SU-DHL-6 (cell line): ENCODE results near the gene DROSHA.

Source experiments
- H2AFZ ChIP-seq: fragments of 200-600 bp; sonication (generic); 2 replicates; pipeline ENCODE4 v1.6.1; 2014; ENCODE audit warnings: low read depth, mild to moderate bottlenecking, moderate library complexity, mixed read lengths, antibody characterized with exemption, low read length; ENCODE audit not compliant: severe bottlenecking
- H3F3A ChIP-seq: fragments of 200-600 bp; shearing (Covaris generic); 2 replicates; pipeline ENCODE4 v1.6.0; 2016; ENCODE audit warnings: antibody characterized with exemption, mild to moderate bottlenecking; ENCODE audit not compliant: insufficient read depth
- H3K27ac ChIP-seq: fragments of 200-600 bp; sonication (generic); 2 replicates; pipeline ENCODE4 v1.5.1; 2016; ENCODE audit warnings: low read depth, mild to moderate bottlenecking, low read length, moderate library complexity, mixed read lengths
- H3K27me3 ChIP-seq: fragments of 200-600 bp; sonication (generic), shearing (Covaris generic); 2 replicates; pipeline ENCODE4 v1.6.0; 2014; ENCODE audit warnings: mild to moderate bottlenecking, low read length
- H3K36me3 ChIP-seq: fragments of 200-600 bp; sonication (generic); 2 replicates; pipeline ENCODE4 v1.6.1; 2014; ENCODE audit warnings: mild to moderate bottlenecking, low read length, mixed read lengths
- H3K4me2 ChIP-seq: fragments of 300-600, 200-600 bp; shearing (Covaris generic), sonication (generic); 2 replicates; pipeline ENCODE4 v1.6.0; 2014; ENCODE audit warnings: low read length, low read depth, mild to moderate bottlenecking; ENCODE audit not compliant: poor library complexity, severe bottlenecking
- H3K4me3 ChIP-seq: fragments of 200-600 bp; sonication (generic); 2 replicates; pipeline ENCODE4 v1.5.1; 2014; ENCODE audit warnings: antibody characterized with exemption, low read length, mild to moderate bottlenecking, mixed read lengths; ENCODE audit not compliant: insufficient read depth, poor library complexity, severe bottlenecking
- H3K79me2 ChIP-seq: fragments of 200-600 bp; sonication (generic); 2 replicates; pipeline ENCODE4 v1.6.1; 2014; ENCODE audit warnings: mild to moderate bottlenecking, low read length, moderate library complexity; ENCODE audit not compliant: insufficient read depth
- H3K9ac ChIP-seq: fragments of 200-600 bp; sonication (generic); 2 replicates; pipeline ENCODE4 v1.7.0; 2014; ENCODE audit warnings: mild to moderate bottlenecking, low read length
- H3K9me2 ChIP-seq: fragments of 200-600 bp; sonication (generic); replicated peaks from 2 replicates; pipeline ENCODE4 v1.6.1; 2014; ENCODE audit warnings: low read length; ENCODE audit not compliant: insufficient read depth
- H3K9me3 ChIP-seq: fragments of 200-600 bp; sonication (generic); 2 replicates; pipeline ENCODE4 v1.6.1; 2014; ENCODE audit warnings: low read length, mixed read lengths; ENCODE audit not compliant: insufficient read depth
- H4K20me1 ChIP-seq: fragments of 200-600 bp; sonication (generic); 2 replicates; pipeline ENCODE4 v1.6.1; 2014; ENCODE audit warnings: low read depth, mild to moderate bottlenecking, antibody characterized with exemption, low read length, moderate library complexity, mixed read lengths
- CTCF ChIP-seq: fragments of 200-600 bp; sonication (generic); IDR thresholded peaks from one replicate; pipeline ENCODE4 v1.5.1; 2017; ENCODE audit warnings: antibody characterized with exemption, mild to moderate bottlenecking, low read length, moderate library complexity; ENCODE audit not compliant: insufficient read depth, poor library complexity, severe bottlenecking
- EZH2phosphoT487 ChIP-seq: fragments of 200-600 bp; sonication (generic), shearing (Covaris generic); conservative IDR thresholded peaks from 2 replicates; pipeline ENCODE4 v1.6.1; 2018; ENCODE audit warnings: mild to moderate bottlenecking, antibody characterized with exemption, low read length, moderate library complexity, mixed read lengths

The DROSHA gene

GRCh38 chr5:31478901-31479300 is 53.0 kb downstream of the DROSHA start:
- H3K79me2 ChIP-seq: no peaks in the 10 kb centered on the region
- no peak overlapping the region for H3K9ac ChIP-seq
- H4K20me1 ChIP-seq: no peaks in the 10 kb centered on the region
- H2AFZ ChIP-seq: no peak overlapping the region
- no peak overlapping the region for H3K27ac ChIP-seq
- no peak for TF ChIP-seq EZH2phosphoT487
- TF ChIP-seq CTCF: no peak
- no peaks in the 10 kb centered on the region for H3F3A ChIP-seq
- H3K9me3 ChIP-seq: no peaks in the 10 kb centered on the region
- H3K4me3 ChIP-seq: no peak overlapping the region
- H3K27me3 ChIP-seq: no peaks in the 10 kb centered on the region
- H3K9me2 ChIP-seq: no peaks in the 10 kb centered on the region
- H3K36me3 ChIP-seq: peaks cover 22% of the 10 kb centered on the region; the same call in 1 of the 2 replicates
- no peak overlapping the region for H3K4me2 ChIP-seq

- TF ChIP-seq EZH2phosphoT487: no peak
- TF ChIP-seq CTCF: no peak
- Histone ChIP-seq H3K27me3 (no peaks in the 10 kb centered on the region), H3K36me3 (peaks cover 19% of the 10 kb centered on the region; the same call in 1 of the 2 replicates), H3K9me2 (no peaks in the 10 kb centered on the region), H2AFZ (no peak overlapping the region), H3K9me3 (no peaks in the 10 kb centered on the region), H3K79me2 (no peaks in the 10 kb centered on the region), H3K4me2 (no peak overlapping the region), H3K27ac (no peak overlapping the region), H3K9ac (no peak overlapping the region), H3F3A (no peaks in the 10 kb centered on the region), H4K20me1 (no peaks in the 10 kb centered on the region), H3K4me3 (no peak overlapping the region)
Observed at GRCh38 chr5:31477971-31478370, 53.9 kb downstream of the DROSHA start.

GRCh38 chr5:31477516-31477915 is 54.4 kb downstream of the DROSHA start:
- no peaks in the 10 kb centered on the region for H3K9me2 ChIP-seq
- no peak overlapping the region for H3K4me3 ChIP-seq
- TF ChIP-seq CTCF: no peak
- TF ChIP-seq EZH2phosphoT487: no peak
- H2AFZ ChIP-seq: no peak overlapping the region
- no peak overlapping the region for H3K4me2 ChIP-seq
- H4K20me1 ChIP-seq: no peaks in the 10 kb centered on the region
- H3F3A ChIP-seq: no peaks in the 10 kb centered on the region
- H3K27ac ChIP-seq: no peak overlapping the region
- H3K36me3 ChIP-seq: peaks cover 16% of the 10 kb centered on the region; the same call in 1 of the 2 replicates
- no peaks in the 10 kb centered on the region for H3K79me2 ChIP-seq
- no peaks in the 10 kb centered on the region for H3K9me3 ChIP-seq
- no peak overlapping the region for H3K9ac ChIP-seq
- H3K27me3 ChIP-seq: no peaks in the 10 kb centered on the region

GRCh38 chr5:31476738-31477141 is 55.2 kb downstream of the DROSHA start:
- Histone ChIP-seq H3K4me2 (no peak overlapping the region), H3K4me3 (no peak overlapping the region), H3K9me2 (no peaks in the 10 kb centered on the region), H3K36me3 (0 out of 2 replicates have a peak, but pooled peaks cover 16% of the 10 kb centered on the region), H2AFZ (no peak overlapping the region), H3K79me2 (no peaks in the 10 kb centered on the region), H3K27ac (no peak overlapping the region), H3K27me3 (no peaks in the 10 kb centered on the region), H3F3A (no peaks in the 10 kb centered on the region), H3K9me3 (no peaks in the 10 kb centered on the region), H3K9ac (no peak overlapping the region), H4K20me1 (no peaks in the 10 kb centered on the region)
- TF ChIP-seq EZH2phosphoT487 (no peak), CTCF (no peak)
